Neutrophil (primary cell): ENCODE results near the gene MET.

Experiments used
- H3K27ac ChIP-seq: fragments of 200-600 bp; sonication (generic); 2 replicates; pipeline ENCODE4 v1.5.1; 2016; ENCODE audit warnings: mild to moderate bottlenecking, moderate library complexity
- H3K27me3 ChIP-seq: fragments of 200-600 bp; sonication (generic); 2 replicates; pipeline ENCODE4 v1.6.0; 2016; ENCODE audit warnings: mild to moderate bottlenecking
- H3K36me3 ChIP-seq: fragments of 200-600 bp; sonication (generic); 2 replicates; pipeline ENCODE4 v1.5.1; 2017
- H3K4me1 ChIP-seq, 2 experiments: fragments of 200-600 bp in 1 of 2; sonication (generic) in 1 of 2; 1 replicate in 1 of 2; 2 replicates in 1 of 2; pipeline versions ENCODE4 v1.5.1 to v1.6.1; 2013 to 2016; ENCODE audit warnings: low read depth in 1 of 2, low read length in 1 of 2, mild to moderate bottlenecking in 1 of 2, moderate library complexity in 1 of 2; ENCODE audit not compliant: control insufficient read depth in 1 of 2, insufficient read depth in 1 of 2
- H3K4me3 ChIP-seq, 2 experiments: fragments of 200-600 bp in 1 of 2; sonication (generic) in 1 of 2; 1 replicate in 1 of 2; 2 replicates in 1 of 2; pipeline ENCODE4 v1.5.1; 2013 to 2016; ENCODE audit warnings: low read depth in 1 of 2, low read length in 1 of 2, mild to moderate bottlenecking in 1 of 2, moderate library complexity in 1 of 2
- H3K9me3 ChIP-seq: fragments of 200-600 bp; sonication (generic); 2 replicates; pipeline ENCODE4 v1.5.1; 2016
- CTCF ChIP-seq: fragments of 200-600 bp; sonication (generic); IDR thresholded peaks from 2 replicates; pipeline ENCODE4 v1.5.1; 2016; ENCODE audit warnings: antibody characterized with exemption

Gene MET

GRCh38 chr7:116779216-116779615 is 107.2 kb downstream of the MET start:
- Histone ChIP-seq H3K36me3 (no peaks in the 10 kb centered on the region), H3K27ac (no peak overlapping the region), H3K4me1 (peaks cover 0 to 19% of the 10 kb centered on the region in 2 experiments), H3K4me3 (no peak overlapping the region), H3K9me3 (no peaks in the 10 kb centered on the region), H3K27me3 (no peaks in the 10 kb centered on the region)
- TF ChIP-seq CTCF = no peak

- H3K4me3 ChIP-seq = no peak overlapping the region
- H3K27ac ChIP-seq = no peak overlapping the region
- no peaks in the 10 kb centered on the region for H3K27me3 ChIP-seq
- H3K9me3 ChIP-seq = no peaks in the 10 kb centered on the region
- H3K36me3 ChIP-seq = no peaks in the 10 kb centered on the region
- no peak for TF ChIP-seq CTCF
- peaks cover 0 to 19% of the 10 kb centered on the region in 2 experiments for H3K4me1 ChIP-seq
These were observed 107.9 kb downstream of the MET start for GRCh38 chr7:116779931-116780330.

GRCh38 chr7:116780521-116780920 is 108.5 kb downstream of the MET start:
- peaks cover 0 to 19% of the 10 kb centered on the region in 2 experiments for H3K4me1 ChIP-seq
- no peaks in the 10 kb centered on the region for H3K36me3 ChIP-seq
- TF ChIP-seq CTCF = no peak
- H3K27ac ChIP-seq = no peak overlapping the region
- no peak overlapping the region for H3K4me3 ChIP-seq
- H3K9me3 ChIP-seq = no peaks in the 10 kb centered on the region
- H3K27me3 ChIP-seq = no peaks in the 10 kb centered on the region

GRCh38 chr7:116780966-116781365 is 109.0 kb downstream of the MET start:
- H3K27ac ChIP-seq = no peak overlapping the region
- H3K4me1 ChIP-seq = peaks cover 0 to 19% of the 10 kb centered on the region in 2 experiments
- no peak for TF ChIP-seq CTCF
- H3K36me3 ChIP-seq = no peaks in the 10 kb centered on the region
- H3K9me3 ChIP-seq = no peaks in the 10 kb centered on the region
- no peak overlapping the region for H3K4me3 ChIP-seq
- H3K27me3 ChIP-seq = no peaks in the 10 kb centered on the region

GRCh38 chr7:116781584-116781983 is 109.6 kb downstream of the MET start:
- Histone ChIP-seq H3K4me3 (no peak overlapping the region), H3K27me3 (no peaks in the 10 kb centered on the region), H3K4me1 (peaks cover 0 to 19% of the 10 kb centered on the region in 2 experiments), H3K27ac (no peak overlapping the region), H3K36me3 (no peaks in the 10 kb centered on the region), H3K9me3 (no peaks in the 10 kb centered on the region)
- TF ChIP-seq CTCF = no peak

- Histone ChIP-seq H3K27me3 (no peaks in the 10 kb centered on the region), H3K36me3 (no peaks in the 10 kb centered on the region), H3K4me3 (no peak overlapping the region), H3K27ac (no peak overlapping the region), H3K4me1 (peaks cover 0 to 19% of the 10 kb centered on the region in 2 experiments), H3K9me3 (no peaks in the 10 kb centered on the region)
- TF ChIP-seq CTCF = no peak
These were observed 110.2 kb downstream of the MET start for GRCh38 chr7:116782177-116782711.
